HL-60 (cell line): ENCODE results near the gene EPHA6.

Experiments
- DNase-seq, 2 experiments: peaks; one replicate each; pipeline ENCODE4 v3.0.0-alpha.2; 2010 to 2020; ENCODE audit warnings: low read depth in 1 of 2, low spot score in 1 of 2
- H3K27ac ChIP-seq: fragments of 250-450 bp; sonication (Bioruptor Pico); replicated peaks from 2 replicates; pipeline ENCODE4 v1.5.1; 2020; ENCODE audit warnings: mild to moderate bottlenecking, moderate library complexity
- H3K27me3 ChIP-seq: fragments of 250-450 bp; sonication (Bioruptor Pico); 2 replicates; pipeline ENCODE4 v1.5.1; 2021; ENCODE audit warnings: mild to moderate bottlenecking, moderate library complexity; ENCODE audit not compliant: insufficient read depth, poor library complexity, severe bottlenecking
- H3K4me3 ChIP-seq: replicated peaks from 2 replicates; pipeline ENCODE4 v1.5.1; 2011; ENCODE audit warnings: mild to moderate bottlenecking, control low read depth, low read length; ENCODE audit not compliant: insufficient read depth
- GABPA ChIP-seq: IDR thresholded peaks from 2 replicates; pipeline ENCODE4 v1.6.1; 2012; ENCODE audit warnings: low read depth
- POLR2AphosphoS5 ChIP-seq: IDR thresholded peaks from 2 replicates; pipeline ENCODE4 v1.6.1; 2012; ENCODE audit warnings: low read depth
- SPI1 ChIP-seq: IDR thresholded peaks from 2 replicates; pipeline ENCODE4 v1.6.1; 2012; ENCODE audit warnings: low read depth, mild to moderate bottlenecking, borderline replicate concordance
- TF ChIP-seq, protein P1 (sequence below): IDR thresholded peaks from 2 replicates; pipeline ENCODE4 v1.6.1; 2012; ENCODE audit warnings: low read depth; ENCODE audit not compliant: insufficient replicate concordance
- TF ChIP-seq, protein P2 (sequence below): IDR thresholded peaks from one replicate; pipeline ENCODE4 v1.5.1; 2011; ENCODE audit warnings: low read length, control low read depth, inconsistent platforms; ENCODE audit not compliant: insufficient read depth

EPHA6 gene

DNA sequence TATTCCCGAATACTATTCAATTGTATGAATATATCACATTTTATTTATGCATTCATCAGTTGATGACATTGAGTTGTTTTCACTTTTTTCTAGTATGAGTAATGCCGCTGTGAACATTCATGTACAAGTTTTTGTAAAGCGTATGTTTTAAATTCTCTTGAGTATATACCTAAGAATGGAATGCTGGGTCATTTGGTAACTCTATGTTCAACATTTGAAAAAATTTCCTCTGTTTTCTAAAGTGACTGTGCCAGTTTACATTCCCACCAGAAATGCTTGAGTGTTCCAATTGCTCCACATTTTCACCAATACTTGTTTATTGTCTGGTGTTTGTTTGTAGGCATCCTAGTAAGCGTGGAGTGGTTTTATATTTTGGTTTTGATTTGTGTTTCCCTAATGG lies 144.5 kb downstream of the EPHA6 start:
- Histone ChIP-seq H3K4me3 (no peak overlapping the region), H3K27me3 (no peaks in the 10 kb centered on the region), H3K27ac (no peak overlapping the region)
- no peak for DNase-seq
- no peak for TF ChIP-seq POLR2AphosphoS5
- TF ChIP-seq GABPA: no peak
- TF ChIP-seq, protein P1, sequence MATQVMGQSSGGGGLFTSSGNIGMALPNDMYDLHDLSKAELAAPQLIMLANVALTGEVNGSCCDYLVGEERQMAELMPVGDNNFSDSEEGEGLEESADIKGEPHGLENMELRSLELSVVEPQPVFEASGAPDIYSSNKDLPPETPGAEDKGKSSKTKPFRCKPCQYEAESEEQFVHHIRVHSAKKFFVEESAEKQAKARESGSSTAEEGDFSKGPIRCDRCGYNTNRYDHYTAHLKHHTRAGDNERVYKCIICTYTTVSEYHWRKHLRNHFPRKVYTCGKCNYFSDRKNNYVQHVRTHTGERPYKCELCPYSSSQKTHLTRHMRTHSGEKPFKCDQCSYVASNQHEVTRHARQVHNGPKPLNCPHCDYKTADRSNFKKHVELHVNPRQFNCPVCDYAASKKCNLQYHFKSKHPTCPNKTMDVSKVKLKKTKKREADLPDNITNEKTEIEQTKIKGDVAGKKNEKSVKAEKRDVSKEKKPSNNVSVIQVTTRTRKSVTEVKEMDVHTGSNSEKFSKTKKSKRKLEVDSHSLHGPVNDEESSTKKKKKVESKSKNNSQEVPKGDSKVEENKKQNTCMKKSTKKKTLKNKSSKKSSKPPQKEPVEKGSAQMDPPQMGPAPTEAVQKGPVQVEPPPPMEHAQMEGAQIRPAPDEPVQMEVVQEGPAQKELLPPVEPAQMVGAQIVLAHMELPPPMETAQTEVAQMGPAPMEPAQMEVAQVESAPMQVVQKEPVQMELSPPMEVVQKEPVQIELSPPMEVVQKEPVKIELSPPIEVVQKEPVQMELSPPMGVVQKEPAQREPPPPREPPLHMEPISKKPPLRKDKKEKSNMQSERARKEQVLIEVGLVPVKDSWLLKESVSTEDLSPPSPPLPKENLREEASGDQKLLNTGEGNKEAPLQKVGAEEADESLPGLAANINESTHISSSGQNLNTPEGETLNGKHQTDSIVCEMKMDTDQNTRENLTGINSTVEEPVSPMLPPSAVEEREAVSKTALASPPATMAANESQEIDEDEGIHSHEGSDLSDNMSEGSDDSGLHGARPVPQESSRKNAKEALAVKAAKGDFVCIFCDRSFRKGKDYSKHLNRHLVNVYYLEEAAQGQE: no peak
- TF ChIP-seq, protein P2, sequence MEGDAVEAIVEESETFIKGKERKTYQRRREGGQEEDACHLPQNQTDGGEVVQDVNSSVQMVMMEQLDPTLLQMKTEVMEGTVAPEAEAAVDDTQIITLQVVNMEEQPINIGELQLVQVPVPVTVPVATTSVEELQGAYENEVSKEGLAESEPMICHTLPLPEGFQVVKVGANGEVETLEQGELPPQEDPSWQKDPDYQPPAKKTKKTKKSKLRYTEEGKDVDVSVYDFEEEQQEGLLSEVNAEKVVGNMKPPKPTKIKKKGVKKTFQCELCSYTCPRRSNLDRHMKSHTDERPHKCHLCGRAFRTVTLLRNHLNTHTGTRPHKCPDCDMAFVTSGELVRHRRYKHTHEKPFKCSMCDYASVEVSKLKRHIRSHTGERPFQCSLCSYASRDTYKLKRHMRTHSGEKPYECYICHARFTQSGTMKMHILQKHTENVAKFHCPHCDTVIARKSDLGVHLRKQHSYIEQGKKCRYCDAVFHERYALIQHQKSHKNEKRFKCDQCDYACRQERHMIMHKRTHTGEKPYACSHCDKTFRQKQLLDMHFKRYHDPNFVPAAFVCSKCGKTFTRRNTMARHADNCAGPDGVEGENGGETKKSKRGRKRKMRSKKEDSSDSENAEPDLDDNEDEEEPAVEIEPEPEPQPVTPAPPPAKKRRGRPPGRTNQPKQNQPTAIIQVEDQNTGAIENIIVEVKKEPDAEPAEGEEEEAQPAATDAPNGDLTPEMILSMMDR: no peak
- TF ChIP-seq SPI1: no peak

DNA sequence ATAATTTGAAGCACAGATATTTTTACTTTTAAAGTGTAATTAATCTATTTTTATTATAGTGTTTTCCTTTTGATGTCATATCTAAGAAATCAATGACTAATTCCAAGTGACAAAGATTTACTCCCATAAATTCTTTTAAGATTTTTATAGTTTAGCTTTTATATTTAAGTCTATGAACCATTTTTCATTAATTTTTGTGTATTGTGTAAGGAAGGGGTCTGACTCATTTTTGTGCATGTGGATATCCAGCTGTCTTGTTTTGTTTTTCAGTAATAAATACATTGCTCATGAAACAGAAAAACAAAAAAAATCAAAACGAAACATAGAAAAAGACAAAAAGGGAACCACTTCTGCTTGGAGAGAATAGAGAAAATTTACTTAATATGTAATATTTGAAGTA lies 145.1 kb downstream of the EPHA6 start:
- no peak overlapping the region for H3K27ac ChIP-seq
- TF ChIP-seq, protein P1: no peak
- TF ChIP-seq GABPA: no peak
- TF ChIP-seq POLR2AphosphoS5: no peak
- TF ChIP-seq, protein P2: no peak
- no peak for TF ChIP-seq SPI1

DNA sequence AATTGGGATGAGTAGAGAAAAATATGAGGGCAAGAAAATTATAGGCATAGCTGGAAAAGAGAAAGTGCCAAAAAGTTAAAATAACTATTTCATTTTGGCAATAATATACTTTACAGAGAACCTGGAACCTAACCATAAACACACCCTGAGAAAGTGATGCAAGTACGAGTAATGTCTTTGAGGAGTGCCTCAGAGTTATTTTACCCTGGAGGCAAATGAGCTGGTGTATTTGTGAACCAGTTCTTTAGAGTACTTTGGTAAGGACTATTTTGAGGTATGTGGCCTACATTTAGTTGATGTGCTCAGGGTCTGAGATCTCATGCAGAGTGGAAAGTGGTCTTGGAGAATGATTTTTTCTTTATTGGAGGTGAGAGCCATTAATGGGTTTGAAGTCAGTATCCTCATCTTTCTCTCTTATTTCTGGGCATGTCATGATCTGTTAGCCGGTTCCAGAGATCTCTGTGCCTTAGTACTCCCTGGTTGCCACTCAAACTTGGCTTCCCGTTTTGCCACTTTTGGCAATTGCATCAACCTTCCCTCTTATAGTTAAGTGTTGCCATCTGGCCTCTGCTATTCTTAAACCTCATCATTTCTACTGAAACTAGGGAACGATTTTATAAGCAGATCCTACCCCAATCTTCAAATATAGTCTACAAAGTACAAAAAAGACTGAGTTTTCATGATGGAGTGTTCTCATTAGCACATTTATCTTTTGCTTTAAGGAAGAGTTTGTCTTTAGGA lies 145.7 kb downstream of the EPHA6 start:
- H3K27me3 ChIP-seq: no peaks in the 10 kb centered on the region
- no peak for DNase-seq
- no peak overlapping the region for H3K4me3 ChIP-seq
- TF ChIP-seq, protein P1: no peak
- TF ChIP-seq, protein P2: no peak
- TF ChIP-seq POLR2AphosphoS5 (no peak), GABPA (no peak), SPI1 (no peak)
- no peak overlapping the region for H3K27ac ChIP-seq

More for the DNA sequence above, 145.1 kb downstream of the EPHA6 start:
- no peak overlapping the region for H3K4me3 ChIP-seq
- no peaks in the 10 kb centered on the region for H3K27me3 ChIP-seq
- DNase-seq: no peak
